Heart right ventricle (tissue), 16 donors: ENCODE results near the gene PIM2. TPM values are rescaled to one million over a fixed set of nuclear protein-coding genes. Genes with fewer than 3 reads are reported as not detected.

ENCODE experiments used
- ATAC-seq, 8 donors: fragments of 200-7000 bp; cut with Tn5 transposase; one replicate each; pipeline ENCODE4 v1.9.1; 2020; ENCODE audit warnings: mild to moderate bottlenecking in 8 of 8, moderate library complexity in 8 of 8, moderate number of reproducible peaks in 1 of 8
- DNase-seq, 2 donors: peaks; one replicate each; pipeline ENCODE4 v3.0.0-alpha.2; 2020
- H3K27ac ChIP-seq, 10 donors: fragments of 200-600 bp; sonication (generic) in 2 of 10; one replicate each; pipeline versions ENCODE4 v1.5.0 to v1.8.0; 2020 to 2022; ENCODE audit warnings: mild to moderate bottlenecking in 3 of 10
- H3K27me3 ChIP-seq, 7 donors: fragments of 200-600 bp; one replicate each; pipeline ENCODE4 v1.8.0; 2021 to 2022; ENCODE audit warnings: mild to moderate bottlenecking in 2 of 7
- H3K36me3 ChIP-seq, 9 donors: fragments of 200-600 bp; sonication (generic) in 1 of 9; one replicate each; pipeline versions ENCODE4 v1.5.0 to v1.8.0; 2020 to 2022; ENCODE audit warnings: mild to moderate bottlenecking in 2 of 9
- H3K4me1 ChIP-seq, 9 donors: fragments of 200-600 bp; sonication (generic) in 1 of 9; one replicate each; pipeline versions ENCODE4 v1.5.0 to v1.8.0; 2020 to 2022; ENCODE audit warnings: mild to moderate bottlenecking in 4 of 9
- H3K4me3 ChIP-seq, 10 donors: fragments of 200-600 bp; sonication (generic) in 2 of 10; one replicate each; pipeline versions ENCODE4 v1.5.0 to v1.8.0; 2020 to 2022; ENCODE audit warnings: mild to moderate bottlenecking in 7 of 10, moderate library complexity in 2 of 10
- H3K9me3 ChIP-seq, 11 donors: fragments of 200-600 bp in 10 of 11; sonication (generic) in 2 of 11; one replicate each; pipeline versions ENCODE4 v1.5.0 to v1.8.0; 2013 to 2022; ENCODE audit warnings: mild to moderate bottlenecking in 2 of 11, control low read depth in 1 of 11, moderate library complexity in 1 of 11
- WGBS, 2 donors: extraction: QIAGEN DNeasy Blood & Tissue Kit; methylation state at CpG; one replicate each; pipeline ENCODE4 v1.1.7; 2013; ENCODE audit warnings: inconsistent platforms in 1 of 2; 5-methylcytosine and 5-hydroxymethylcytosine counted together
- intact Hi-C, 10 donors: fragments of 100-400 bp; cut with DNase I; formaldehyde crosslinking; loops; one replicate each; pipeline versions ENCODE4 v1.11.1 to v1.14.2; 2022
- polyA plus RNA-seq, 2 donors: library from polyadenylated mRNA; stranded (reverse); fragments of 200-250 nt; gene quantifications; one replicate each; pipeline ENCODE4 v1.2.3, GENCODE V29; 2013
- total RNA-seq, 10 donors: library from RNA; stranded (reverse); fragmentation: NEBNext Ultra II Directional in 3 of 10; extraction: Animal tissue kit (Norgen Biotek cat#: 25700) in 3 of 10; gene quantifications; one replicate each; pipeline versions ENCODE4 v1.2.1 to v1.2.4, GENCODE V29; 2021 to 2023
- TF ChIP-seq, protein P1 (sequence below), 9 donors: fragments of 200-600 bp; sonication (generic) in 2 of 9; IDR thresholded peaks; one replicate each; pipeline versions ENCODE4 v1.5.0 to v1.8.0; 2021 to 2022; ENCODE audit warnings: antibody characterized with exemption in 9 of 9, mild to moderate bottlenecking in 5 of 9, moderate library complexity in 1 of 9
- donor health status: Arrhythmogenic right ventricular cardiomyopathy.
- donor health status: ischemic (EF 13 %, LVEDD 7.1; RV severe dilation, severe dysfunction).
- donor health status: healthy with polysubstance abuse.
- donor health status: DM: no; HTN: yes; CAD: no.
- donor health status: DM: no; HTN: no; CAD: no.
- donor health status: ischemic (EF 25% LVEDD 6.9; RV normal size, moderate dysfunction).
- donor health status: ischemic (EF 25% LVEDD 5.7; RV mildly dilated, moderate dysfunction).
- donor health status: healthy.
- donor health status: DM: yes; HTN: yes; CAD: no.
- donor health status: Ischemic cardiomyopathy.
- donor health status: ischemic (EF 35%, LVEDD 5.7; RV mildly dilated, moderate dysfunction).
- donor health status: nonischemic (EF 11% LVEDD 7.7; RV severe dilation, severe dysfunction).
- donor health status: DM: yes; HTN: yes; CAD: no.
- donor health status: PGD.
- donor health status: ischemic (EF 29% LVEDD 5.4; RV normal size, mild dysfunction).
- donor health status: nonischemic (EF 23%, LVEDD 6.1; RV moderate dilation, normal function).

PIM2 gene
- total and polyA plus RNA-seq, 12 donors: 1.8 to 14.0 (median 3.3) TPM

DNA sequence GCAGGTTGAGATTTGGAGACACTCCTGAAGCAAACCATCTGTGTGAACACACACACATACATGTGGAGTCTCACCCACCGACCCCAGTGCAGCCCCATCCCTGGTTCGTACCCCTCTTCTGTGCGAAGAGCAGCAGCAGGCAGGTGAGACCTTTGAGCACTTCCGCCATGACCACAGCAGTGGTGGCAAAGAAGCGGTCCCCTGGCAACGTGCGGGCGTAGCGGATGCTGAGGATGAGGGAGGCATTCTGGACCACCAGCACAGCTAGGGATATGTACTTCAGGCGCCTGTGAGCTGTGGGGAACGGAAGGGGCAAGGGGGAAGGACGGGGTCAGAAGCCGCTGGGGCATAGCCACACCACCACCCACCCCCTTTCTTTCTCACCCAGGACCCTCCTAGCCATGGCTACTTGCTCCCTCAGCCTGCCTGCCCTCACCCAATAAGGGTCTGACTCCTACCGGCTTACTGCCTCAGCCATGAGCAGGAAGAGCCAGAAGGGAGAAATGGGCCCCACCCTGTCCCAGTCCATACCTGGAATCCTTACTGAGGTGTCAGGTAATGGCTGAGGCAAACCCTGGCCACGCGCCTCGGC is 9.0 kb downstream of the PIM2 start:
- Histone ChIP-seq H3K9me3 (no peaks in the 10 kb centered on the region), H3K4me3 (no peak overlapping the region), H3K27me3 (no peaks in the 10 kb centered on the region), H3K27ac (no peak overlapping the region), H3K4me1 (peaks cover 0 to 17% (median 9%) of the 10 kb centered on the region in 9 donors), H3K36me3 (peaks cover 0 to 41% (median 0%) of the 10 kb centered on the region in 9 donors)
- intact Hi-C loops: loop anchor here in 4 of 10 donors (10.0 kb wide), 3 partner anchors 105 to 1255 kb away; partner anchors contain the start of genes ELK1 (in 1 of the 4), HDAC6 (in 1 of the 4) and UXT (in 1 of the 4)
- 94% methylated on average over 17 of the region's 17 CpGs for WGBS, 2 donors
- DNase-seq (no peak), ATAC-seq (no peak)
- TF ChIP-seq, protein P1, sequence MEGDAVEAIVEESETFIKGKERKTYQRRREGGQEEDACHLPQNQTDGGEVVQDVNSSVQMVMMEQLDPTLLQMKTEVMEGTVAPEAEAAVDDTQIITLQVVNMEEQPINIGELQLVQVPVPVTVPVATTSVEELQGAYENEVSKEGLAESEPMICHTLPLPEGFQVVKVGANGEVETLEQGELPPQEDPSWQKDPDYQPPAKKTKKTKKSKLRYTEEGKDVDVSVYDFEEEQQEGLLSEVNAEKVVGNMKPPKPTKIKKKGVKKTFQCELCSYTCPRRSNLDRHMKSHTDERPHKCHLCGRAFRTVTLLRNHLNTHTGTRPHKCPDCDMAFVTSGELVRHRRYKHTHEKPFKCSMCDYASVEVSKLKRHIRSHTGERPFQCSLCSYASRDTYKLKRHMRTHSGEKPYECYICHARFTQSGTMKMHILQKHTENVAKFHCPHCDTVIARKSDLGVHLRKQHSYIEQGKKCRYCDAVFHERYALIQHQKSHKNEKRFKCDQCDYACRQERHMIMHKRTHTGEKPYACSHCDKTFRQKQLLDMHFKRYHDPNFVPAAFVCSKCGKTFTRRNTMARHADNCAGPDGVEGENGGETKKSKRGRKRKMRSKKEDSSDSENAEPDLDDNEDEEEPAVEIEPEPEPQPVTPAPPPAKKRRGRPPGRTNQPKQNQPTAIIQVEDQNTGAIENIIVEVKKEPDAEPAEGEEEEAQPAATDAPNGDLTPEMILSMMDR (IDR thresholded peaks at IDR 0.05): no peak

DNA sequence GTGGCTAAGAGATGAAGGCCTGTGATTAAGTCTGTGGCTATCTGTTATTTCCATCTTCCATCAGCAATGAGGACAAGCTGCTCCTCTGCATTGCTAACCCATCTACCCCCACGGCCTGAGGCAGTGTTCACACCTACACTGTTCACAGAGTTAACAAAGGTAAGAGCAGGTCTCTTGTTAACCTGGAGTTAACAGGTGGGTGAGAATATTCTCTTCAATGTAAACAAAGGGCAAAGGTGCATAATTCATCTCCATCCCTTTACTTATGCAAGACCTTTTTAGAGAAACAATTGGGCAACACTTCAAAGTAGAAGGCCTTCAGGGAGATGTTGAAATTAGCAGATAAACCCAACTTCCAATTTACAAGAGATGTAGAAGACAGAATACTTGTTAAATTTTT is 10.2 kb downstream of the PIM2 start:
- no peak overlapping the region for H3K4me3 ChIP-seq
- H3K36me3 ChIP-seq: peaks cover 0 to 49% (median 0%) of the 10 kb centered on the region in 9 donors
- no peak overlapping the region for H3K27ac ChIP-seq
- H3K4me1 ChIP-seq: peaks cover 0 to 17% (median 9%) of the 10 kb centered on the region in 9 donors
- intact Hi-C loops: loop anchor here in 1 of 10 donors (10.0 kb wide), 1 partner anchor 104 kb away; the partner anchor contains the start of gene HDAC6
- 67 to 71% methylated on average over 1 of the region's 1 CpG for WGBS, 2 donors
- no peaks in the 10 kb centered on the region for H3K9me3 ChIP-seq
- ATAC-seq: no peak
- DNase-seq: no peak
- H3K27me3 ChIP-seq: no peaks in the 10 kb centered on the region
- TF ChIP-seq, protein P1 (IDR thresholded peaks at IDR 0.05): no peak

DNA sequence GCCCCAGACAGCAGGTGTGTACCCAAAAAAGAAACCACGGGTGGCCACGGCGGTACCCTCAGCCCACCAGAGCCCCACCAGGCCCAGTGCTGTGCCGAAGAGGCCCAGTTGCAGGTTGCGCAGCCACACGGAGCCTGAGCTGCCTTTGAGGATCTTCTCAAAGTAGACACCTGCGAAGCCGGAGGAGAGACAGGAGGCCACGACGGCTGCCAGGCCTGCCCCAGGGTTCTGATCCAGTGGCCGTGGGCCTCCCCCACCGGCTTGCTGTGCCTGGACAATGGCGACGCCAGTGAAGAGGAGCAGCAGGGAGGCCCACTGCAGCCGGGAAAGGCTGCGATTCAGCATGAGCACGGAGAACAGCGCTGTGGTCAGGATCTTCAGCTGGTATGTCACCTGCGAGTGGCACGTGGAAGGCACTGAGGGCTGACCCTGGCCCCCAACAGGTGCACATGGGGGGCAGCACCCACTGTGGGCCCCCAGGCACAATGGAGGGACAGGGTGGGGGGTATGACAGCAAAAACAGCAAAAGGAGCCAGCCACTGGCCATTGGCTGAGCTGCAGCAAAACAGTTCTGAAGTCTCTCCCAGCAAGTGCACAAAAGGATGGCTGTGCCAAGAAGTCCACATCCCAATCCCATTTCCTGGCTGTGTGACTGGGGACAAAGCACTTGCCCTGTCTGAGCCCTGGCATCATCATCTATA is 13.6 kb downstream of the PIM2 start:
- TF ChIP-seq, protein P1 (IDR thresholded peaks at IDR 0.05): no peak
- H3K36me3 ChIP-seq: peaks cover 0 to 81% (median 0%) of the 10 kb centered on the region in 9 donors
- peaks cover 0 to 2% (median under 1%) of the 10 kb centered on the region in 9 donors for H3K4me1 ChIP-seq
- no peak overlapping the region for H3K4me3 ChIP-seq
- ATAC-seq (no peak), DNase-seq (no peak)
- no peak overlapping the region for H3K27ac ChIP-seq
- H3K9me3 ChIP-seq: no peaks in the 10 kb centered on the region
- WGBS, 2 donors: 94 to 96% methylated on average over 19 to 20 of the region's 20 CpGs
- intact Hi-C loops: loop anchor here in 1 of 10 donors (10.0 kb wide), 1 partner anchor 100 kb away; the partner anchor contains the start of gene HDAC6
- no peaks in the 10 kb centered on the region for H3K27me3 ChIP-seq

DNA sequence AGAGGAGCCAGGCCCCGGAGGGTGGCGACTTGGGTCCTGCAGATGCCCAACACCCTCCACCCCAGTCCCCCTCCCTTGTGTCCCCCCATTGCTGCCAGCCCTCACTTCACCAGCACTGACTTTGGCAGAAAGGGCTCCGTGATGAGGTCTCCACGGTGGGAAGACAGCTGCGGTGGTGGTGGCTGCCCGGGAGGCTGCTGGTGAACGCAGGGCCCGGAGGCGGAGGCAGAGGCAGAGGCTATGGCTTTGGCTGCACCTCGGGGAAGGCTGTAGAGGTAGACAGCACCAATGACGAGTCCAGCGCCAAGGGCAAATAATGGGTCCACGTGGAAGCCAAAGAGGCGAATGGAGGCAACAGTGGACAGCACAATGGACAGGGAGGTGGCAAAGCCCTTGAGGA is 14.2 kb downstream of the PIM2 start:
- no peaks in the 10 kb centered on the region for H3K9me3 ChIP-seq
- no peak for DNase-seq
- peak in 1 of 8 donors; percentile 15 for ATAC-seq
- peaks cover 0 to 85% (median 0%) of the 10 kb centered on the region in 9 donors for H3K36me3 ChIP-seq
- peaks cover 0 to 3% (median 0%) of the 10 kb centered on the region in 9 donors for H3K4me1 ChIP-seq
- 86 to 91% methylated on average over 14 of the region's 14 CpGs for WGBS, 2 donors
- TF ChIP-seq, protein P1 (IDR thresholded peaks at IDR 0.05): no peak
- H3K27me3 ChIP-seq: no peaks in the 10 kb centered on the region
- no peak overlapping the region for H3K27ac ChIP-seq
- no peak overlapping the region for H3K4me3 ChIP-seq
- intact Hi-C loops: loop anchor here in 1 of 10 donors (10.0 kb wide), 1 partner anchor 100 kb away; the partner anchor contains the start of gene HDAC6
